Bronchial epithelial cell (primary cell): Measurements from ENCODE around the gene AUTS2. TPM values are rescaled to one million over a fixed set of nuclear protein-coding genes. Genes with fewer than 3 reads are reported as not detected.

Source experiments
- DNase-seq: peaks from one replicate; pipeline ENCODE4 v3.0.0-alpha.2; 2010; ENCODE audit warnings: low read depth
- FAIRE-seq: peaks from 2 replicates; lab custom pipeline; 2011; peaks lifted over from hg19 to GRCh38; lab: Jason Lieb, UNC
- H3K27me3 ChIP-seq: 2 replicates; pipeline ENCODE4 v1.5.1; 2011; ENCODE audit warnings: low read length; ENCODE audit not compliant: control insufficient read depth, insufficient read depth
- H3K36me3 ChIP-seq: 2 replicates; pipeline ENCODE4 v1.5.1; 2011; ENCODE audit warnings: low read length; ENCODE audit not compliant: control insufficient read depth, insufficient read depth
- H3K4me3 ChIP-seq: 2 replicates; pipeline ENCODE4 v1.5.1; 2011; ENCODE audit warnings: mild to moderate bottlenecking, low read depth, low read length, control low read depth
- total RNA-seq: library from RNA; depleted of rRNA; stranded (reverse); fragments of >200 nt; gene quantifications from 2 replicates; pipeline ENCODE4 v1.2.1, GENCODE V29; 2014
- TF ChIP-seq, protein P1 (sequence below): IDR thresholded peaks from 2 replicates; pipeline ENCODE4 v1.5.1; 2011; ENCODE audit warnings: mild to moderate bottlenecking, moderate library complexity, low read length, control low read depth, inconsistent platforms; ENCODE audit not compliant: insufficient read depth, severe bottlenecking

Gene AUTS2
- total RNA-seq, 1 donor from 2014 or later, result 9.5 TPM

DNA sequence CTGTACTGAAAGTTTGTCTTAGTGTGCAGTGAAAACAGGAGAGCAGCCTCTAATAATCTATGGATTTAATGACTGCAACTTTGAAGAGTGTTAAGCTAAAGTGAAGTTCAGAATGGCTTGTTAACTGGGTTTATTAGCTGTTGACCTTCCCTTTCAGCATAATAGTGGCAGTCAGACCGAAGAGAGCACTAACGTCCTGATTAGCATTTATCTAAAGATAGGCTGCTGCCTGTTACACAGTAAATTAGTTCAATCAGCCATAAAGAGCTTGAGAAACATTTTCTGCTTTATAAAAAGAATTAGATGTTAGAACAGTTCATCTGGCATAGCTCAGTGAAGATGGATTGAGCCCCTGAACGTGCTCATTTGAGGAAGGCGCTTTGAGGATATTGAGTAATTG, 433.0 kb downstream of the AUTS2 start:
- Histone ChIP-seq H3K27me3 (no peaks in the 10 kb centered on the region), H3K4me3 (no peak overlapping the region), H3K36me3 (no peaks in the 10 kb centered on the region)
- no peak for FAIRE-seq
- no peak for DNase-seq
- TF ChIP-seq, protein P1, sequence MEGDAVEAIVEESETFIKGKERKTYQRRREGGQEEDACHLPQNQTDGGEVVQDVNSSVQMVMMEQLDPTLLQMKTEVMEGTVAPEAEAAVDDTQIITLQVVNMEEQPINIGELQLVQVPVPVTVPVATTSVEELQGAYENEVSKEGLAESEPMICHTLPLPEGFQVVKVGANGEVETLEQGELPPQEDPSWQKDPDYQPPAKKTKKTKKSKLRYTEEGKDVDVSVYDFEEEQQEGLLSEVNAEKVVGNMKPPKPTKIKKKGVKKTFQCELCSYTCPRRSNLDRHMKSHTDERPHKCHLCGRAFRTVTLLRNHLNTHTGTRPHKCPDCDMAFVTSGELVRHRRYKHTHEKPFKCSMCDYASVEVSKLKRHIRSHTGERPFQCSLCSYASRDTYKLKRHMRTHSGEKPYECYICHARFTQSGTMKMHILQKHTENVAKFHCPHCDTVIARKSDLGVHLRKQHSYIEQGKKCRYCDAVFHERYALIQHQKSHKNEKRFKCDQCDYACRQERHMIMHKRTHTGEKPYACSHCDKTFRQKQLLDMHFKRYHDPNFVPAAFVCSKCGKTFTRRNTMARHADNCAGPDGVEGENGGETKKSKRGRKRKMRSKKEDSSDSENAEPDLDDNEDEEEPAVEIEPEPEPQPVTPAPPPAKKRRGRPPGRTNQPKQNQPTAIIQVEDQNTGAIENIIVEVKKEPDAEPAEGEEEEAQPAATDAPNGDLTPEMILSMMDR, result no peak

DNA sequence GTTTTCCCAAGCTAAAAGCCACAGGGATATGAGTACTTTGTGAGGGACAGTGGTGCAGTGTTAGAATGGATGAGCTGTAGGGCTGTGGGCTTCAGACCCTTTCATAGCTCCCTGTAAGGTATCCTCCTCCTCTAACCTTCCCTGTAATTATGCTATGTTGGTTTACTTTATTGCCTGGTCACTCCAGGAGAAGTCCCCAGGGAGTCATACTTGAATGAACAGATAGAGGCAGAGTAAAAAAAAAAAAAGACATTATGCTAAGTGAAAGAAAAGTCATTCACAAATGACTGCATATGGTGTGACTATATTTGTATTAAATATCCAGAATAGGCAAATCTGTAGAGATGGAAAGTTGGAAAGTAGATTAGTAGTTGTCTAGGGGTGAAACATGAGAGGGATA, 434.4 kb downstream of the AUTS2 start:
- FAIRE-seq (no peak), DNase-seq (no peak)
- H3K4me3 ChIP-seq, result no peak overlapping the region
- no peaks in the 10 kb centered on the region for H3K27me3 ChIP-seq
- H3K36me3 ChIP-seq, result no peaks in the 10 kb centered on the region
- TF ChIP-seq, protein P1, result no peak

DNA sequence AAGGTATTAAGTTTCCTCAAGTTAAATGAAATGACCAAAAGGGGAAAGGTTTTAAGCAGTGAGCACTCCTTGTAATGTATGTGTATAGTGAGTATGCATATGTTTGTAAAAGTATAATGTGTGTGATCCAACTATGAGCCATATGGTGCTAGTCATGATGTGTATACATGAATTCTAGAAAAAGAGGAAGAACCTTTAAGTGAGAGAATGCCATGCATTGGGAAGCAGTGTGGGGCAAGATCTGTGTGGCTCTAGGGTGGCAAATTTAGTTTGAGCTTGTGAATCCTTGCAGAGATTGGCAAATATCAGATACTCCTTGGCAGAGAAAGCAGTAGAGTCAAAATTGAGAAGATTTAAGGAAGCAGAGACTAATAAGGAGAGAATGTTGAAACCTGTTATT, 435.0 kb downstream of the AUTS2 start:
- no peak for DNase-seq
- TF ChIP-seq, protein P1, result no peak
- no peak for FAIRE-seq
- Histone ChIP-seq H3K36me3 (no peaks in the 10 kb centered on the region), H3K27me3 (no peaks in the 10 kb centered on the region), H3K4me3 (no peak overlapping the region)

DNA sequence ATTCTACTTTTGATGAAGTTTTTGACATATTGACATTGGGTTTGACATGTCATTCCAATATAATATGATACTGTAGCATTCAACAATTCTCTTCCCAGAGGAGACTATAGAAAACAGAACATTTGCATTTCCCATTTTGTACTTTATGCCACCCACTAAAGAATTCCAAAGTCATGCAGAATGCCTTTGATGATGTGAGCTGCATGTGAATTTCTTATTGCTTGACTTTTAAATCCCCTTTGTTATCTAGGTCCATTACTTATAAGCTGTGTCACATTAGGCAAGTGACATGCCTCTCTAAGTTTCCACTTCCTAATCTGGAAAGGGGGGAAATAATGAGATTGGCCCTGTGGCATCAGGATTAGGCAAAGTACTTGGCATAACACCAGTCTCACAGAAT, 436.7 kb downstream of the AUTS2 start:
- FAIRE-seq, result no peak
- TF ChIP-seq, protein P1, result no peak
- no peak for DNase-seq
- Histone ChIP-seq H3K27me3 (no peaks in the 10 kb centered on the region), H3K4me3 (no peak overlapping the region), H3K36me3 (no peaks in the 10 kb centered on the region)

DNA sequence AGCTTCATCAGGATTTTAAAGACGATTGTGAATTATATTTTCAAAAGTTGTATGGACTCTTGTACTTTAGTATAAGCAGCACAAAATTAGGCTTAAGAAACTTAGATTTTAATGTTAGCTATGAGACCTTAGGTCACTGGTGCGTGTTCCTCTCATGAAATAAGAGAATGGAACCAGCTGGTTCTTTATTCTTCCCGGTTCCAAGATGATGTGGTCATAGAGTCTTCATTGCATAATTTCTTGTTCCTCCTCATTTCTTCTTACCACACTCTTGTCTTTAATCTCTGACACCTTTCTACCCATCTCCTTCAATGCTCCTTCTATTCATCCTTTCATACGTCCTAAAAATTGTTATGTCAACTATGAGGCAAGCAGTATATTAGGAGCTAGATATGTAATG, 437.2 kb downstream of the AUTS2 start:
- no peaks in the 10 kb centered on the region for H3K27me3 ChIP-seq
- H3K36me3 ChIP-seq, result no peaks in the 10 kb centered on the region
- TF ChIP-seq, protein P1, result no peak
- no peak for FAIRE-seq
- no peak overlapping the region for H3K4me3 ChIP-seq
- DNase-seq, result no peak

DNA sequence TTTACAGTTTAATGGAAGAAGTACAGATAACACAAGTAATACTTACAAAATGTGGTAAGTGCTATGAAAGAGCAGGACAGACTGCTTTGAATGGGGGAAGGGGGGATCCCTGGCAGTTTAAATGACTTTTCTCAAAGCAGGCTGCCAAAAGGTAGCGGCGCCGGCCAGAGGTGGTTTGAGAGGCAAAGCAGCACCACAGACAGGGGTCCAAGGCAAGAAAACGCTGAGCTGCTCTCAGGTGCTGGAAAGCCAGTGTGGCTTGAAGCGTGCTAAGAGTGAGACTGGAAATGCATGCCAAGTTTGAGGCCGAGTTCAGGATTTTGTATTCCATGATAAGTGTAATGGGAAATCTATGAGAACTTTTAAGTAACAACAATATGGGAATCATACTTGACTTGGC, 437.7 kb downstream of the AUTS2 start:
- no peak for FAIRE-seq
- TF ChIP-seq, protein P1, result no peak

More for the DNA sequence above, 437.7 kb downstream of the AUTS2 start:
- no peaks in the 10 kb centered on the region for H3K27me3 ChIP-seq
- H3K4me3 ChIP-seq, result no peak overlapping the region
- no peak for DNase-seq
- H3K36me3 ChIP-seq, result no peaks in the 10 kb centered on the region
